T-cell (primary cell): ENCODE results near the gene ZMAT2. TPM values are rescaled to one million over a fixed set of nuclear protein-coding genes. Genes with fewer than 3 reads are reported as not detected.
"Not testable (repeated sequence)": the region's sequence is repeated elsewhere in the genome, so short reads cannot be mapped to it uniquely, and the experiment has no call there.

Experiments
- ATAC-seq, 4 experiments: fragments of 200-7000 bp in 3 of 4; fragments of 150-1000 bp in 1 of 4; cut with Tn5 transposase; replicated peaks in 1 of 4; 1 replicate in 3 of 4; 2 replicates in 1 of 4; pipeline ENCODE4 v1.10.0; 2021; ENCODE audit warnings: moderate library complexity in 3 of 4, mild to moderate bottlenecking in 2 of 4, moderate number of reproducible peaks in 1 of 4
- CTCF ChIA-PET, 2 donors: fragments of 300-600 bp; sonication (Branson Sonifier 250); formaldehyde crosslinking; loops; one replicate each; lab custom pipeline; 2022; ENCODE audit warnings: antibody characterized with exemption in 2 of 2; lab: Charles Lee
- POLR2A ChIA-PET, 2 donors: fragments of 300-600 bp; sonication (Branson Sonifier 250); formaldehyde crosslinking; loops; one replicate each; lab custom pipeline; 2022; ENCODE audit warnings: antibody characterized with exemption in 2 of 2; lab: Charles Lee
- DNase-seq, 35 experiments: peaks; one replicate each; pipeline versions ENCODE4 v3.0.0 to v3.0.0-alpha.2; 2013 to 2023
- H3K27ac ChIP-seq: one replicate; pipeline ENCODE4 v1.5.1; 2013; ENCODE audit warnings: low read length
- H3K27me3 ChIP-seq, 2 experiments: replicated peaks in 1 of 2; 1 replicate in 1 of 2; 2 replicates in 1 of 2; pipeline versions ENCODE4 v1.6.1 to v1.7.0; 2013; ENCODE audit warnings: low read length in 1 of 2, mixed read lengths in 1 of 2; ENCODE audit not compliant: control insufficient read depth in 2 of 2, insufficient read depth in 2 of 2; ENCODE audit errors: extremely low read depth in 1 of 2
- H3K36me3 ChIP-seq, 2 donors: 1 replicate in 1 of 2; 2 replicates in 1 of 2; pipeline versions ENCODE4 v1.6.1 to v1.7.0; 2013; ENCODE audit warnings: low read length in 1 of 2; ENCODE audit not compliant: control insufficient read depth in 2 of 2, insufficient read depth in 1 of 2; ENCODE audit errors: extremely low read depth in 1 of 2
- H3K4me1 ChIP-seq, 2 experiments: 1 replicate in 1 of 2; 2 replicates in 1 of 2; pipeline versions ENCODE4 v1.6.1 to v1.7.0; 2013; ENCODE audit warnings: low read length in 2 of 2, mixed read lengths in 1 of 2; ENCODE audit not compliant: insufficient read depth in 2 of 2, control insufficient read depth in 1 of 2; ENCODE audit errors: extremely low read depth in 1 of 2
- H3K4me3 ChIP-seq, 2 donors: 1 replicate in 1 of 2; 2 replicates in 1 of 2; pipeline versions ENCODE4 v1.5.1 to v1.7.0; 2013; ENCODE audit warnings: mild to moderate bottlenecking in 2 of 2, low read length in 1 of 2, moderate library complexity in 1 of 2; ENCODE audit not compliant: control insufficient read depth in 1 of 2; ENCODE audit errors: extremely low read depth in 1 of 2
- H3K9me3 ChIP-seq: 2 replicates; pipeline ENCODE4 v1.7.0; 2013
- H3K27ac Mint-ChIP-seq, 2 donors: one replicate each; pipeline ENCODE4 v1.8.0; 2020 to 2021; ENCODE audit warnings: mild to moderate bottlenecking in 2 of 2, mixed read lengths in 2 of 2
- H3K27me3 Mint-ChIP-seq, 2 donors: one replicate each; pipeline ENCODE4 v1.8.0; 2021 to 2022; ENCODE audit warnings: mixed read lengths in 2 of 2
- H3K36me3 Mint-ChIP-seq: one replicate; pipeline ENCODE4 v1.8.0; 2021; ENCODE audit warnings: mixed read lengths
- H3K4me1 Mint-ChIP-seq, 3 donors: one replicate each; pipeline ENCODE4 v1.8.0; 2020 to 2022; ENCODE audit warnings: mixed read lengths in 3 of 3, mild to moderate bottlenecking in 1 of 3
- H3K4me3 Mint-ChIP-seq, 3 donors: one replicate each; pipeline ENCODE4 v1.8.0; 2020 to 2022; ENCODE audit warnings: mild to moderate bottlenecking in 3 of 3, mixed read lengths in 3 of 3, moderate library complexity in 3 of 3
- H3K9me3 Mint-ChIP-seq, 3 donors: one replicate each; pipeline ENCODE4 v1.8.0; 2020 to 2022; ENCODE audit warnings: mixed read lengths in 3 of 3
- WGBS: methylation state at CpG from one replicate; pipeline ENCODE4 v1.1.5; 2013; ENCODE audit warnings: missing lambda C conversion rate; ENCODE audit not compliant: insufficient coverage; 5-methylcytosine and 5-hydroxymethylcytosine counted together
- total RNA-seq, 35 experiments: library from RNA in 6 of 35; stranded (reverse) in 6 of 35; fragments of 120-200 nt in 1 of 35; gene quantifications; one replicate each; pipeline versions ENCODE4 v1.2.1 to v1.2.4 and lab custom pipeline; 2013 to 2026

The ZMAT2 gene
- total RNA-seq = 10 to 100 TPM; 39.9 to 59.5 (median 58.0) TPM
- 83.1 TPM for total RNA-seq (2013)
- 56.8 to 156 (median 92.3) reads per million in 29 experiments for total RNA-seq (lab: John Stamatoyannopoulos, UW)

- H3K4me1 ChIP-seq = peaks cover 14 to 15% of the 10 kb centered on the region in 2 experiments
- H3K27me3 Mint-ChIP-seq = no peaks in the 10 kb centered on the region
- peak within 1 kb of the TSS; percentile 96 to 97 for H3K27ac Mint-ChIP-seq
- H3K4me3 ChIP-seq = peak within 1 kb of the TSS; percentile 68 to 99
- peaks cover 58% of the 10 kb centered on the region for H3K36me3 Mint-ChIP-seq
- DNase-seq (peak; percentile 76 to 97 (median 94)), ATAC-seq (peak; percentile 97 to 99 (median 98))
- 1% methylated on average over 28 of the region's 44 CpGs for WGBS
- H3K9me3 ChIP-seq = no peaks in the 10 kb centered on the region
- no peaks in the 10 kb centered on the region for H3K9me3 Mint-ChIP-seq
- H3K27me3 ChIP-seq = no peaks in the 10 kb centered on the region
- ChIA-PET POLR2A (interaction anchor here (0.6 to 1.8 kb wide), 17 partner anchors 8 to 526 kb away, joined by 3 to 23 read pairs (median 4); partner anchors contain the start of genes HARS1 (in 2 of the 2), HARS2 (in 2 of the 2), CYSTM1 (in 1 of the 2) and EIF4EBP3 (in 1 of the 2)), CTCF (interaction anchor here in 1 of 2 donors (0.5 to 1.9 kb wide), 9 partner anchors 10 to 812 kb away, joined by 3 to 20 read pairs (median 4); partner anchors contain the start of genes EIF4EBP3, HARS1, HARS2 and IK)
- peak within 1 kb of the TSS; percentile 70 for H3K27ac ChIP-seq
- peak within 1 kb of the TSS; percentile 97 to 100 (median 99) for H3K4me3 Mint-ChIP-seq
- H3K36me3 ChIP-seq = peaks cover 11 to 81% of the 10 kb centered on the region in 2 donors
- peaks cover 27 to 31% (median 29%) of the 10 kb centered on the region in 3 donors for H3K4me1 Mint-ChIP-seq
Observed at GRCh38 chr5:140700177-140701144, at the start of gene ZMAT2. Gene ZMAT2, plus strand, starts transcription at chr5:140700447. Its CDS starts 14 bp downstream, at chr5:140700461.

- POLR2A ChIA-PET = interaction anchor here (1.0 kb wide), 2 partner anchors 11 kb away, joined by 3 read pairs; partner anchors contain the start of genes IK (in 2 of the 2) and NDUFA2 (in 2 of the 2)
- H3K27ac Mint-ChIP-seq = peak overlapping the region in 1 of 2 donors; percentile 43
Observed at GRCh38 chr5:140658870-140659269, 41.4 kb upstream of the ZMAT2 start.

GRCh38 chr5:140660371-140660770 is 39.9 kb upstream of the ZMAT2 start:
- H3K4me3 ChIP-seq, H3K27me3 ChIP-seq, DNase-seq, POLR2A ChIA-PET, H3K9me3 ChIP-seq, H3K27me3 Mint-ChIP-seq, ATAC-seq, H3K27ac ChIP-seq, H3K4me3 Mint-ChIP-seq, CTCF ChIA-PET, H3K27ac Mint-ChIP-seq, H3K9me3 Mint-ChIP-seq: not testable (repeated sequence)
- Mint-ChIP-seq H3K4me1 (peaks cover 8 to 12% (median 10%) of the 10 kb centered on the region in 3 donors), H3K36me3 (peaks cover 58% of the 10 kb centered on the region)
- peaks cover 26 to 77% of the 10 kb centered on the region in 2 donors for H3K36me3 ChIP-seq
- WGBS = 100% methylated on average over 1 of the region's 6 CpGs
- peaks cover under 1 to 13% of the 10 kb centered on the region in 2 experiments for H3K4me1 ChIP-seq

More at GRCh38 chr5:140658870-140659269, 41.4 kb upstream of the ZMAT2 start:
- Mint-ChIP-seq H3K4me3 (no peak overlapping the region), H3K9me3 (no peaks in the 10 kb centered on the region), H3K36me3 (peaks cover 73% of the 10 kb centered on the region), H3K27me3 (no peaks in the 10 kb centered on the region), H3K4me1 (peaks cover 0 to 5% (median 2%) of the 10 kb centered on the region in 3 donors)
- Histone ChIP-seq H3K4me1 (peaks cover 0 to 5% of the 10 kb centered on the region in 2 experiments), H3K27ac (no peak overlapping the region), H3K36me3 (peaks cover 26 to 92% of the 10 kb centered on the region in 2 donors), H3K4me3 (no peak overlapping the region), H3K27me3 (no peaks in the 10 kb centered on the region), H3K9me3 (no peaks in the 10 kb centered on the region)
- DNase-seq (no peak), ATAC-seq (no peak)
- WGBS = 98% methylated on average over 14 of the region's 17 CpGs
- CTCF ChIA-PET = no interaction called here

- CTCF ChIA-PET = interaction anchor here in 1 of 2 donors (1.2 kb wide), 1 partner anchor 16 kb away, joined by 6 read pairs; the partner anchor contains the start of genes IK and NDUFA2
- Histone ChIP-seq H3K27ac (peak overlapping the region; percentile 97), H3K9me3 (no peaks in the 10 kb centered on the region), H3K4me1 (peaks cover 6 to 24% of the 10 kb centered on the region in 2 experiments), H3K27me3 (no peaks in the 10 kb centered on the region), H3K4me3 (peak overlapping the region; percentile 96 to 97), H3K36me3 (peaks cover 22 to 64% of the 10 kb centered on the region in 2 donors)
- Mint-ChIP-seq H3K4me1 (peaks cover 33 to 35% (median 33%) of the 10 kb centered on the region in 3 donors), H3K36me3 (peaks cover 58% of the 10 kb centered on the region), H3K9me3 (no peaks in the 10 kb centered on the region), H3K4me3 (peak overlapping the region; percentile 97 to 100 (median 98)), H3K27me3 (no peaks in the 10 kb centered on the region), H3K27ac (peak overlapping the region; percentile 98)
- POLR2A ChIA-PET = interaction anchor here (0.5 to 1.5 kb wide), 4 partner anchors 13 to 40 kb away, joined by 3 to 16 read pairs (median 4); partner anchors contain the start of genes IK (in 1 of the 2), NDUFA2 (in 1 of the 2) and ZMAT2 (in 1 of the 2)
- WGBS = 46% methylated on average over 18 of the region's 18 CpGs
- ATAC-seq (no peak), DNase-seq (no peak)
Observed at GRCh38 chr5:140664030-140664358, 36.3 kb upstream of the ZMAT2 start.

- Mint-ChIP-seq H3K4me1 (peaks cover 33 to 35% (median 33%) of the 10 kb centered on the region in 3 donors), H3K36me3 (peaks cover 59% of the 10 kb centered on the region), H3K27ac (peak within 1 kb of the TSS; percentile 98), H3K4me3 (peak within 1 kb of the TSS; percentile 97 to 100 (median 98)), H3K9me3 (no peaks in the 10 kb centered on the region), H3K27me3 (no peaks in the 10 kb centered on the region)
- H3K36me3 ChIP-seq = peaks cover 19 to 64% of the 10 kb centered on the region in 2 donors
- H3K27ac ChIP-seq = peak within 1 kb of the TSS; percentile 97
- H3K27me3 ChIP-seq = no peaks in the 10 kb centered on the region
- ATAC-seq (peak; percentile 94 to 97 (median 94)), DNase-seq (peak; percentile 88 to 99 (median 96))
- H3K4me3 ChIP-seq = peak within 1 kb of the TSS; percentile 96 to 97
- CTCF ChIA-PET = interaction anchor here in 1 of 2 donors (1.2 kb wide), 1 partner anchor 17 kb away, joined by 6 read pairs; the partner anchor contains the start of genes IK and NDUFA2
- H3K4me1 ChIP-seq = peaks cover 6 to 24% of the 10 kb centered on the region in 2 experiments
- WGBS = 0% methylated on average over 48 of the region's 54 CpGs
- H3K9me3 ChIP-seq = no peaks in the 10 kb centered on the region
- POLR2A ChIA-PET = interaction anchor here (0.6 to 1.5 kb wide), 4 partner anchors 10 to 40 kb away, joined by 3 to 16 read pairs (median 4); partner anchors contain the start of genes IK (in 1 of the 2), NDUFA2 (in 1 of the 2) and ZMAT2 (in 1 of the 2)
Observed at GRCh38 chr5:140664359-140665119, 35.7 kb upstream of the ZMAT2 start, which contains the start of gene WDR55. Gene WDR55, plus strand, starts transcription at chr5:140664904. Its CDS starts 9 bp downstream, at chr5:140664913.
